OCI-LY1 (cell line): Measurements from ENCODE around the gene ADIRF.
"Not testable (repeated sequence)": the region's sequence is repeated elsewhere in the genome, so short reads cannot be mapped to it uniquely, and the experiment has no call there.

Source experiments
- H2AFZ ChIP-seq: fragments of 200-600 bp; sonication (generic), shearing (Covaris generic); 2 replicates; pipeline ENCODE4 v1.6.0; 2014; ENCODE audit warnings: antibody characterized with exemption, mild to moderate bottlenecking, low read length
- H3F3A ChIP-seq: fragments of 200-600 bp; sonication (generic), shearing (Covaris generic); 2 replicates; pipeline ENCODE4 v1.6.0; 2014; ENCODE audit warnings: mild to moderate bottlenecking, antibody characterized with exemption, low read length, moderate library complexity; ENCODE audit not compliant: insufficient read depth
- H3K27ac ChIP-seq: fragments of 200-600 bp; sonication (generic); 2 replicates; pipeline ENCODE4 v1.5.1; 2014; ENCODE audit warnings: low read length, mixed run types, mild to moderate bottlenecking, low read depth; ENCODE audit not compliant: poor library complexity, severe bottlenecking
- H3K27me3 ChIP-seq: fragments of 200-600 bp; sonication (generic); 2 replicates; pipeline ENCODE4 v1.6.0; 2014; ENCODE audit warnings: antibody characterized with exemption, mild to moderate bottlenecking, low read length, moderate library complexity; ENCODE audit not compliant: insufficient read depth
- H3K36me3 ChIP-seq: fragments of 200-600 bp; sonication (generic); 2 replicates; pipeline ENCODE4 v1.6.1; 2014; ENCODE audit warnings: mild to moderate bottlenecking, antibody characterized with exemption, low read length, moderate library complexity, mixed read lengths; ENCODE audit not compliant: insufficient read depth
- H3K4me1 ChIP-seq: fragments of 200-600 bp; sonication (generic); 2 replicates; pipeline ENCODE4 v1.5.1; 2014; ENCODE audit warnings: mild to moderate bottlenecking, low read length, moderate library complexity; ENCODE audit not compliant: insufficient read depth, severe bottlenecking
- H3K4me2 ChIP-seq: fragments of 200-600 bp; sonication (generic), shearing (Covaris generic); 2 replicates; pipeline ENCODE4 v1.6.1; 2014; ENCODE audit warnings: low read length
- H3K4me3 ChIP-seq: fragments of 200-600 bp; sonication (generic); 2 replicates; pipeline ENCODE4 v1.5.1; 2014; ENCODE audit warnings: low read length, low read depth, mild to moderate bottlenecking, mixed read lengths; ENCODE audit not compliant: poor library complexity, severe bottlenecking
- H3K79me2 ChIP-seq: fragments of 200-600 bp; shearing (Covaris generic); 2 replicates; pipeline ENCODE4 v1.6.1; 2016; ENCODE audit warnings: mixed run types, low read length, mixed read lengths; ENCODE audit not compliant: insufficient read depth
- H3K9ac ChIP-seq: fragments of 200-600 bp; sonication (generic), shearing (Covaris generic); 2 replicates; pipeline ENCODE4 v1.6.1; 2014; ENCODE audit warnings: mild to moderate bottlenecking, low read length, mixed read lengths
- H3K9me2 ChIP-seq: fragments of 200-600 bp; sonication (generic), shearing (Covaris generic); 2 replicates; pipeline ENCODE4 v1.6.1; 2014; ENCODE audit warnings: low read depth, mild to moderate bottlenecking, low read length, mixed read lengths
- H3K9me3 ChIP-seq: fragments of 200-600 bp; shearing (Covaris generic); 2 replicates; pipeline ENCODE4 v1.6.1; 2014; ENCODE audit warnings: low read length, mixed read lengths
- H4K20me1 ChIP-seq: fragments of 200-600 bp; sonication (generic), shearing (Covaris generic); 2 replicates; pipeline ENCODE4 v1.6.0; 2016; ENCODE audit warnings: mild to moderate bottlenecking, low read length; ENCODE audit not compliant: insufficient read depth
- CTCF ChIP-seq: fragments of 200-600 bp; sonication (generic), shearing (Covaris generic); IDR thresholded peaks from 2 replicates; pipeline ENCODE4 v1.5.1; 2017; ENCODE audit warnings: mild to moderate bottlenecking, antibody characterized with exemption, low read length, moderate library complexity, mixed read lengths
- EZH2 ChIP-seq: fragments of 200-600 bp; sonication (generic), shearing (Covaris generic); IDR thresholded peaks from 2 replicates; pipeline ENCODE4 v1.8.0; 2017; ENCODE audit warnings: borderline replicate concordance, mixed run types, mild to moderate bottlenecking, antibody characterized with exemption, low read length, moderate library complexity, mixed read lengths

ADIRF gene

GRCh38 chr10:86988520-86988919, 20.2 kb downstream of the ADIRF start:
- Histone ChIP-seq H3K4me2 (no peak overlapping the region), H3K36me3 (no peaks in the 10 kb centered on the region), H3K9me2 (no peaks in the 10 kb centered on the region), H3K4me3 (no peak overlapping the region), H3F3A (no peaks in the 10 kb centered on the region), H3K27me3 (no peaks in the 10 kb centered on the region), H3K79me2 (no peaks in the 10 kb centered on the region), H4K20me1 (no peaks in the 10 kb centered on the region), H2AFZ (no peak overlapping the region), H3K9me3 (no peaks in the 10 kb centered on the region), H3K9ac (no peak overlapping the region), H3K27ac (no peak overlapping the region), H3K4me1 (no peaks in the 10 kb centered on the region)
- TF ChIP-seq EZH2: no peak
- no peak for TF ChIP-seq CTCF

GRCh38 chr10:86991362-86991761, 23.1 kb downstream of the ADIRF start:
- H3K27me3 ChIP-seq, H3K4me1 ChIP-seq, H4K20me1 ChIP-seq, H3K9ac ChIP-seq, H3K4me2 ChIP-seq, H3K9me2 ChIP-seq, H2AFZ ChIP-seq, H3K9me3 ChIP-seq, H3F3A ChIP-seq, H3K79me2 ChIP-seq, H3K4me3 ChIP-seq, H3K27ac ChIP-seq, H3K36me3 ChIP-seq: not testable (repeated sequence)

- Histone ChIP-seq H3K9me3 (no peaks in the 10 kb centered on the region), H3K27me3 (no peaks in the 10 kb centered on the region), H3K4me2 (no peak overlapping the region), H4K20me1 (no peaks in the 10 kb centered on the region), H3K9me2 (no peaks in the 10 kb centered on the region), H3K36me3 (no peaks in the 10 kb centered on the region), H3K27ac (no peak overlapping the region), H2AFZ (no peak overlapping the region), H3K4me1 (no peaks in the 10 kb centered on the region), H3K9ac (no peak overlapping the region), H3K79me2 (no peaks in the 10 kb centered on the region), H3K4me3 (no peak overlapping the region), H3F3A (no peaks in the 10 kb centered on the region)
- no peak for TF ChIP-seq CTCF
- no peak for TF ChIP-seq EZH2
These were observed 24.2 kb downstream of the ADIRF start for GRCh38 chr10:86992456-86992855.

GRCh38 chr10:86992929-86993328, 24.6 kb downstream of the ADIRF start:
- no peak for TF ChIP-seq CTCF
- TF ChIP-seq EZH2: no peak

GRCh38 chr10:86999802-87000403, 31.6 kb downstream of the ADIRF start:
- H3K9ac ChIP-seq, H3K4me1 ChIP-seq, H3K79me2 ChIP-seq, H3K27me3 ChIP-seq, H3K36me3 ChIP-seq, H4K20me1 ChIP-seq, H2AFZ ChIP-seq, H3K27ac ChIP-seq, H3K9me2 ChIP-seq, H3K9me3 ChIP-seq, H3K4me2 ChIP-seq, H3F3A ChIP-seq, H3K4me3 ChIP-seq: not testable (repeated sequence)

More at GRCh38 chr10:86992929-86993328, 24.6 kb downstream of the ADIRF start:
- H3F3A ChIP-seq: no peaks in the 10 kb centered on the region
- no peak overlapping the region for H3K27ac ChIP-seq
- H3K9me2 ChIP-seq: no peaks in the 10 kb centered on the region
- H3K27me3 ChIP-seq: no peaks in the 10 kb centered on the region
- H3K4me3 ChIP-seq: no peak overlapping the region
- no peaks in the 10 kb centered on the region for H3K9me3 ChIP-seq
- no peak overlapping the region for H3K4me2 ChIP-seq
- no peaks in the 10 kb centered on the region for H4K20me1 ChIP-seq
- no peaks in the 10 kb centered on the region for H3K36me3 ChIP-seq
- H3K9ac ChIP-seq: no peak overlapping the region
- no peak overlapping the region for H2AFZ ChIP-seq
- H3K4me1 ChIP-seq: no peaks in the 10 kb centered on the region
- no peaks in the 10 kb centered on the region for H3K79me2 ChIP-seq
